GM12801 (cell line): ENCODE measurements around the gene GRM7.

ENCODE experiments used
- TF ChIP-seq, protein P1 (sequence below): IDR thresholded peaks from one replicate; pipeline ENCODE4 v1.5.1; 2011; ENCODE audit warnings: control low read depth; ENCODE audit not compliant: insufficient read length; ENCODE audit errors: extremely low read depth

The GRM7 gene

DNA sequence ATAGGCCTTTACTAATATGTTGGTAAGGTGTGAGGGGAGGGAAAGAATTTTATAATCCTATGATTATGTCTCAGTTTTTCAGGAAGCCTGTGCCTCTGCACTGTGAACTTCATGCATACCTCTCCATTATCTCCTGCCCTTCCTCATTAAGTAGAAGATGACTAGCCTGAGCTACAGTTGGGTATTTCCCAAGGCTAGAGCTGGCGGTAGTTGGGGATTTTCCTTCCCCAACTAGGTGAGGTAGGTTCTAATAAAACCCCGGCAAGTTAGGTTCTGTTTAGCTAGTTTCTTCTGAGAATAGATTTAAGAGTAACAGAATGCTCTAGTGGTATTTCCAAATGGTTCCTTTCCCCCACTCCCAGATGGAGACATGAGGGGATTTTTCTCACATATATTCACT, 414.5 kb downstream of the GRM7 start:
- TF ChIP-seq, protein P1, sequence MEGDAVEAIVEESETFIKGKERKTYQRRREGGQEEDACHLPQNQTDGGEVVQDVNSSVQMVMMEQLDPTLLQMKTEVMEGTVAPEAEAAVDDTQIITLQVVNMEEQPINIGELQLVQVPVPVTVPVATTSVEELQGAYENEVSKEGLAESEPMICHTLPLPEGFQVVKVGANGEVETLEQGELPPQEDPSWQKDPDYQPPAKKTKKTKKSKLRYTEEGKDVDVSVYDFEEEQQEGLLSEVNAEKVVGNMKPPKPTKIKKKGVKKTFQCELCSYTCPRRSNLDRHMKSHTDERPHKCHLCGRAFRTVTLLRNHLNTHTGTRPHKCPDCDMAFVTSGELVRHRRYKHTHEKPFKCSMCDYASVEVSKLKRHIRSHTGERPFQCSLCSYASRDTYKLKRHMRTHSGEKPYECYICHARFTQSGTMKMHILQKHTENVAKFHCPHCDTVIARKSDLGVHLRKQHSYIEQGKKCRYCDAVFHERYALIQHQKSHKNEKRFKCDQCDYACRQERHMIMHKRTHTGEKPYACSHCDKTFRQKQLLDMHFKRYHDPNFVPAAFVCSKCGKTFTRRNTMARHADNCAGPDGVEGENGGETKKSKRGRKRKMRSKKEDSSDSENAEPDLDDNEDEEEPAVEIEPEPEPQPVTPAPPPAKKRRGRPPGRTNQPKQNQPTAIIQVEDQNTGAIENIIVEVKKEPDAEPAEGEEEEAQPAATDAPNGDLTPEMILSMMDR, result no peak

DNA sequence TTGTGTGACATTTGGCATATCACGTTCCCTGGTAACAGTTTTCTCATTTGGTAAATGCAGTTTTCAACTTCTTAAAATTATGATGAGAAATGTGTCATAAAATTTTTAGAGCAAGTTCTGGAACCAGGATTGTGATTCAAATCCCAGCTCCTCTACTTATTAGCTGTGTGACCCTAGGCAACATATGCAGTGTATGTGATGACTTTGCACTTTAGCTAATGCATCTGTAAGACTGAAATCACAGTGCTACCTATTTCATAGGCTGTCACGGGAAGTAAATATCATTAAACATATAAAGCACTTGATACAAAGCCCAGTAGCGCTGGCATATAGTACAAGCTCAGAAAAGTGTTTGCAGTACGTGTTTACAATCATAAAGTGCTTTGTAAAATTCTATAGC, 419.4 kb downstream of the GRM7 start:
- TF ChIP-seq, protein P1, result no peak

DNA sequence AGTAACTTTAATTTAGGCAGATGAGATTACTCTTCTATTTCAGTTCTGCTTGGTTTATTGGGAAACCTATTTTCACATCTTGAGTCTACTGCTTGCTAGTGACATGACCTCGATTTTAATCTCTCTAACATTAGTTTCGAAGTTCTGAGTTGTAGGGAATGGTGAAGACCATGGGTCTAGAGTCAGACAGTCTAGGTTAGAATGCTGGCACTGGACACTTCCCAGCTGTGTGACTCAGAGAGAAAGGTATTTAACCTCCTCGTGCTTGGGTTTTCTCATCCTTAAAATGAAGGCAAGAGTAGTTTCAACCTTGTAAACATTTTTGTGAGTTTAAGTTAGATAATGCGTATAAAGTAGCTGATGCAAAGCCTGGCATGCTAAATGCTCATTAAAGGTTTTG, 422.1 kb downstream of the GRM7 start:
- TF ChIP-seq, protein P1, result no peak

DNA sequence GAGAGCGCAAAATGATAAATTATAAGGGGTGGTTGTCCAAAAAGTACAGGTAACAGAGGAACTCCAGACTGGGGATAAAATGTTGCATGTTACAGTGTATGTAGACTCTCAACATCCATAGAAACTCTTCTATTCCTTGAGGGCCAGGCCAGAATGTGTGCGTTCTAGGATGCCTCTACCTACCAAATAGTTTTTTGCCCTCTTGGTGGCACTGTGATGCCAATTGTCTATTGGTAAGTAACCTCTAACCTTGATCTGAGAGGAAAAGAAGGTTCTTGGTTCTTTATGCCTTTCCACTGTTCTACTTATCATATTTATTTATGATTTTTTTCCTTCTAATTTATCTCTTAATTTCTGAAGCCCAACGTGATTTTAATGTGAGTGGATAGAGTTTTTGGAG, 424.6 kb downstream of the GRM7 start:
- TF ChIP-seq, protein P1, result no peak

DNA sequence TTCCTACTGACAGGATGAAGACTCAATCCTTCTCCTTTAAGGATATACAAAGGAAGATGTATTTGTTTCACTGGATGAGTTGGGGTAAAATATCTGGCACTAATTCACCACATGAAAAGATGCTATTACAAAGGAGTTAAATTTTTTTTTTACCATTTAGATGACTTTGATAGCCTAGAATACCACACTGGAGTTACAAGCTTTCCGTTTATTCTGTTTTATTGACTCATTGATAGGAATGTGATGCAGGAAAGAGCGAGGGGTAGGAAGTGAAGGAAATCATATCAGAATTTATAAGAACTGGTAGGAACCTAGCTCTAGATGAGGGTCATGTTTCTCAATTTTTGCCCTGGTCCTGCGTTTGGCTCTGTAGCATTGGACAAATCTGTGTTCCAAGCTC, 427.2 kb downstream of the GRM7 start:
- TF ChIP-seq, protein P1, result no peak

DNA sequence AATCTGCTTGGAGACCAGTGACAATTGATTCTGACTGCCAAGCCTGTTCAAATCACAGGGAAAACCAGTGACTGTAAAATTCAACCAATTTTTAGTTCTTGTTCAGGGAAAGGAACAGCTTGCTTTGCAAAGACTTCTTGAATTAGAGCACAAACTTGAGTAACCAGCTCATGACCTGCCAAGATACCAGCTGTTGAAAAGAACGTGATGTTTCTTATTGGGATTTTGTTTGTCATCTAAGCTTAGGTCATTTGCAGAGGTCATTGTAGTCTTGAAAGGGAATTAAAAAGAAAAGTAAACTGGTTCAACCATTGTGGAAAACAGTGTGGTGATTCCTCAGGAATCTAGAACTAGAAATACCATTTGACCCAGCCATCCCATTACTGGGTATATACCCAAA, 428.2 kb downstream of the GRM7 start:
- TF ChIP-seq, protein P1, result no peak

DNA sequence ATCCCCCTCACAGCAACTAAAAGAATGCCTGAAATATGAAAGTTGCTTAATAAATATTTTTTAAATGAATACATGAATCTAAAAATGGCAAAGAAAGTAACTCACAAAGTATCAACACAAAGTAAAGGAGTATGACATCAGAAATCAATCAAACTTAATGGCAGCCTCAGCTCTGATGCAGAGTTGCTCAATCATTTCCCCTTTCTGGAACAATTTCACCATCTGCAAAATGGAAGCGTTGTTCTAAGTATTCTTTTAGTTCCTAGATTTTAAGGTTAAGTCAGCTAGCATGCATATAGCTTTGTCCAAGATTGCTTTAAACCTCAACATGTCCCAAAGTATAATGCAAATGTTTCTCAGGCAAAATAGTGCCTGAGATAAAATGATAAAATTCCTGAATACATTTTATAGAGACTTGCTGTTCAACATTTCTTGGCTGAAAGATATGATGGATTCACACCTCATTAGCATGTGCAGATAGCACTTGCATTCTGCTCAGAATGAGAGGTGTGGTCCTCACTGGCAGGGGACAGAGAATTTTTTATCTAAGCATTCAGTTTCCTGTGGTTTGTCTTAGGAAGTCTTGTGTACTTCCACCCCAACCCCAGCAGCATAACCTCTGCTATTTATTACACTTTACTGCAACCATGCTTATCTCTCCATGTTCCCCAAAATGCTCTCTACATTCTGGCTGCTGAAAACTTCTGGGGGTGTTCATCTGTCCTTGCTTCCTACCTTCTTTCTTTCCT, 429.3 kb downstream of the GRM7 start:
- TF ChIP-seq, protein P1, result no peak

DNA sequence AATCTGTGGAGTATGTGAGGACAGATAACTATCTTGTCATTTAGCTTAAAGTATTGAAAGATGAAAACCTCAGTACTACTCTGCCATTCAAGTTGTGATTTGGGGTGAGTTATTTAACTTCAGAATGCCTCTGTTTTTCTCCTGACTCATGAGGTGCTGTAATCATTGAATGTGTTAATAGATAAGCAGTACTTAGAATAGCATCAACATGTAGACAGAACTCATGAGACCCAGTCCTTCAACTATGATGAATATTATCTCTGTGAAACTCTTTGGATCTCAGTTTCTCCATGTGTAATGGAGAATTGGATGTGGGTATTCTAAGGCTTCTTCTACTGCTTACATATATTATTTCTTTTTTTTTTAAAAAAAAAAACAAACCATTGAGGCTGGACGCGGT, 431.4 kb downstream of the GRM7 start:
- TF ChIP-seq, protein P1, result no peak
